ENCODE results near the gene NBEAL2. TPM values are rescaled to one million over a fixed set of nuclear protein-coding genes. Genes with fewer than 3 reads are reported as not detected.

Gene NBEAL2
- total and polyA plus RNA-seq, 8 donors: 59.3 to 148 (median 84.3) TPM

GRCh38 chr3:46996689-46997452 lies 17.4 kb downstream of the NBEAL2 start:
- TF ChIP-seq CTCF (IDR thresholded peaks at IDR 0.05): no peak
- no peaks in the 10 kb centered on the region for H3K9me3 ChIP-seq
- intact Hi-C loops (cut with DNase I): loop anchor here in 1 of 2 donors (5.0 kb wide), 1 partner anchor 70 kb away; no protein-coding TSS in a partner anchor
- peaks cover 0 to 27% of the 10 kb centered on the region in 2 donors for H3K4me1 ChIP-seq
- no peak overlapping the region for H3K4me3 ChIP-seq
- H3K36me3 ChIP-seq: peaks cover 0 to 99% of the 10 kb centered on the region in 2 donors
- ATAC-seq (no peak), DNase-seq (peak in 1 of 4 donors; percentile 44)
- H3K27me3 ChIP-seq: no peaks in the 10 kb centered on the region
- H3K27ac ChIP-seq: no peak overlapping the region

- no peak for ATAC-seq
These were observed 18.1 kb downstream of the NBEAL2 start for GRCh38 chr3:46997453-46998091.

GRCh38 chr3:46998121-46998851 lies 18.8 kb downstream of the NBEAL2 start:
- Histone ChIP-seq H3K9me3 (no peaks in the 10 kb centered on the region), H3K4me1 (peaks cover 0 to 22% of the 10 kb centered on the region in 2 donors), H3K27me3 (no peaks in the 10 kb centered on the region), H3K27ac (no peak overlapping the region), H3K4me3 (no peak overlapping the region), H3K36me3 (peaks cover 0 to 100% of the 10 kb centered on the region in 2 donors)
- peak; percentile 73 to 81 for TF ChIP-seq CTCF (IDR thresholded peaks at IDR 0.05)
- DNase-seq: peak in 3 of 4 donors; percentile 74 to 93 (median 77)
- intact Hi-C loops (cut with DNase I): loop anchor here in 1 of 2 donors (5.0 kb wide), 1 partner anchor 71 kb away; no protein-coding TSS in a partner anchor
- ATAC-seq: peak; percentile 83

More at GRCh38 chr3:46997453-46998091, 18.1 kb downstream of the NBEAL2 start:
- H3K4me1 ChIP-seq: peaks cover 0 to 25% of the 10 kb centered on the region in 2 donors
- no peak overlapping the region for H3K27ac ChIP-seq
- H3K36me3 ChIP-seq: peaks cover 0 to 100% of the 10 kb centered on the region in 2 donors
- no peaks in the 10 kb centered on the region for H3K27me3 ChIP-seq
- TF ChIP-seq CTCF (IDR thresholded peaks at IDR 0.05): no peak
- DNase-seq: peak in 1 of 4 donors; percentile 63
- intact Hi-C loops (cut with DNase I): loop anchor here in 1 of 2 donors (5.0 kb wide), 1 partner anchor 70 kb away; no protein-coding TSS in a partner anchor
- H3K4me3 ChIP-seq: no peak overlapping the region
- no peaks in the 10 kb centered on the region for H3K9me3 ChIP-seq

- DNase-seq: no peak
- no peak for TF ChIP-seq CTCF (IDR thresholded peaks at IDR 0.05)
- Histone ChIP-seq H3K36me3 (peaks cover 0 to 100% of the 10 kb centered on the region in 2 donors), H3K27me3 (no peaks in the 10 kb centered on the region), H3K9me3 (no peaks in the 10 kb centered on the region), H3K27ac (no peak overlapping the region), H3K4me1 (peaks cover 0 to 22% of the 10 kb centered on the region in 2 donors), H3K4me3 (no peak overlapping the region)
- intact Hi-C loops (cut with DNase I): loop anchor here in 1 of 2 donors (5.0 kb wide), 1 partner anchor 72 kb away; no protein-coding TSS in a partner anchor
- no peak for ATAC-seq
These were observed 19.5 kb downstream of the NBEAL2 start for GRCh38 chr3:46998852-46999515.
